Prostate gland (tissue), 2 donors: ENCODE data around the gene GUSB. TPM values are rescaled to one million over a fixed set of nuclear protein-coding genes. Genes with fewer than 3 reads are reported as not detected.

ENCODE experiments used
- DNase-seq: peaks from one replicate; pipeline ENCODE4 v3.0.0-alpha.2; 2019; ENCODE audit warnings: low spot score
- H3K27ac ChIP-seq, 2 donors: fragments of 200-600 bp; sonication (generic); 2 replicates each; pipeline ENCODE4 v1.5.1; 2017 to 2019
- H3K27me3 ChIP-seq: fragments of 200-600 bp; sonication (generic); replicated peaks from 2 replicates; pipeline ENCODE4 v1.5.1; 2019; ENCODE audit not compliant: insufficient read depth
- H3K36me3 ChIP-seq, 2 donors: fragments of 200-600 bp; sonication (generic); 1 replicate in 1 of 2; 2 replicates in 1 of 2; pipeline versions ENCODE4 v1.5.1 to v1.8.1; 2017 to 2019
- H3K4me1 ChIP-seq: fragments of 200-600 bp; sonication (generic); replicated peaks from 2 replicates; pipeline ENCODE4 v1.5.1; 2019
- H3K4me3 ChIP-seq, 2 donors: fragments of 200-600 bp; sonication (generic); 2 replicates each; pipeline ENCODE4 v1.5.1; 2017 to 2019
- H3K9me3 ChIP-seq: fragments of 200-600 bp; sonication (generic); 2 replicates; pipeline ENCODE4 v1.5.1; 2017
- CTCF ChIP-seq, 4 experiments: fragments of 200-600 bp in 2 of 4; fragments of 450-650 bp in 2 of 4; sonication (generic) in 2 of 4; IDR thresholded peaks; 1 replicate in 3 of 4; 2 replicates in 1 of 4; pipeline ENCODE4 v1.5.1; 2016 to 2019; ENCODE audit warnings: antibody characterized with exemption in 4 of 4, mild to moderate bottlenecking in 2 of 4, moderate library complexity in 2 of 4
- POLR2A ChIP-seq: fragments of 450-650 bp; IDR thresholded peaks from one replicate; pipeline ENCODE4 v1.6.1; 2016; ENCODE audit warnings: antibody characterized with exemption, mild to moderate bottlenecking
- POLR2AphosphoS5 ChIP-seq: sonication (generic); formaldehyde crosslinking; IDR thresholded peaks from one replicate; pipeline ENCODE4 v1.6.1; 2017; ENCODE audit warnings: antibody characterized with exemption
- WGBS: methylation state at CpG from one replicate; pipeline ENCODE4 v1.1.5; 2018; 5-methylcytosine and 5-hydroxymethylcytosine counted together
- intact Hi-C: fragments of 100-400 bp; cut with DNase I; formaldehyde crosslinking; loops from one replicate; pipeline ENCODE4 v1.14.2; 2022
- total RNA-seq, 2 donors: library from RNA; depleted of rRNA; stranded (reverse); fragments of >200 nt; gene quantifications; one replicate each; pipeline ENCODE4 v1.1.0, GENCODE V29; 2016

Gene GUSB
- total RNA-seq, 2 donors from 2014 or later = 33.7 to 35.9 TPM

- no peak for DNase-seq
- H3K9me3 ChIP-seq = no peaks in the 10 kb centered on the region
- no peak overlapping the region for H3K27ac ChIP-seq
- 53% methylated on average over 4 of the region's 4 CpGs for WGBS
- H3K27me3 ChIP-seq = no peaks in the 10 kb centered on the region
- H3K4me3 ChIP-seq = no peak overlapping the region
- no peaks in the 10 kb centered on the region for H3K36me3 ChIP-seq
- TF ChIP-seq POLR2A (no peak), CTCF (IDR thresholded peaks at IDR 0.05) (no peak), POLR2AphosphoS5 (no peak)
- no peaks in the 10 kb centered on the region for H3K4me1 ChIP-seq
- intact Hi-C loops = loop anchor here (10.0 kb wide), 1 partner anchor 113 kb away; the partner anchor contains the start of gene VKORC1L1
Measured at GRCh38 chr7:65988084-65988483, 6.1 kb upstream of the GUSB start.

GRCh38 chr7:65983965-65984658 is 2.1 kb upstream of the GUSB start:
- intact Hi-C loops = loop anchor here (5.0 to 10.0 kb wide), 2 partner anchors 109 to 217 kb away; partner anchors contain the start of gene VKORC1L1
- Histone ChIP-seq H3K4me1 (peaks cover 4% of the 10 kb centered on the region), H3K4me3 (no peak overlapping the region), H3K9me3 (no peaks in the 10 kb centered on the region), H3K36me3 (no peaks in the 10 kb centered on the region), H3K27ac (no peak overlapping the region), H3K27me3 (no peaks in the 10 kb centered on the region)
- TF ChIP-seq CTCF (IDR thresholded peaks at IDR 0.05) (no peak), POLR2A (no peak), POLR2AphosphoS5 (no peak)
- DNase-seq = no peak
- 96% methylated on average over 10 of the region's 10 CpGs for whole genome bisulfite sequencing

GRCh38 chr7:65980478-65981250 is 1.3 kb downstream of the GUSB start:
- Histone ChIP-seq H3K27me3 (no peaks in the 10 kb centered on the region), H3K4me1 (peaks cover 4% of the 10 kb centered on the region), H3K4me3 (peak overlapping the region in 1 of 2 donors; percentile 71), H3K36me3 (no peaks in the 10 kb centered on the region), H3K9me3 (no peaks in the 10 kb centered on the region), H3K27ac (no peak overlapping the region)
- no peak for DNase-seq
- WGBS = 31% methylated on average over 10 of the region's 11 CpGs
- intact Hi-C loops = loop anchor here (5.0 to 10.0 kb wide), 2 partner anchors 106 to 213 kb away; partner anchors contain the start of gene VKORC1L1
- TF ChIP-seq POLR2A (no peak), CTCF (IDR thresholded peaks at IDR 0.05) (no peak), POLR2AphosphoS5 (no peak)

GRCh38 chr7:65979583-65980477 is 2.2 kb downstream of the GUSB start:
- WGBS = 88% methylated on average over 29 of the region's 29 CpGs
- Histone ChIP-seq H3K4me3 (no peak overlapping the region), H3K4me1 (peaks cover 4% of the 10 kb centered on the region), H3K27ac (no peak overlapping the region), H3K27me3 (no peaks in the 10 kb centered on the region), H3K9me3 (no peaks in the 10 kb centered on the region), H3K36me3 (no peaks in the 10 kb centered on the region)
- TF ChIP-seq POLR2A (no peak), POLR2AphosphoS5 (no peak), CTCF (IDR thresholded peaks at IDR 0.05) (no peak)
- intact Hi-C loops = loop anchor here (5.0 to 10.0 kb wide), 2 partner anchors 105 to 213 kb away; partner anchors contain the start of gene VKORC1L1
- no peak for DNase-seq
